GM21515 (cell line): ENCODE data around the gene SLC25A19.

Experiments used
- ATAC-seq: cut with Tn5 transposase; IDR thresholded peaks from one replicate; pipeline ENCODE4 v1.9.1; 2021; ENCODE audit not compliant: unreplicated experiment

Gene SLC25A19

GRCh38 chr17:75241996-75242460 lies 47.2 kb downstream of the SLC25A19 start:
- ATAC-seq = no peak

GRCh38 chr17:75241502-75241901 lies 47.7 kb downstream of the SLC25A19 start:
- ATAC-seq = no peak

- ATAC-seq = no peak
Observed at GRCh38 chr17:75241143-75241430, 48.1 kb downstream of the SLC25A19 start.

GRCh38 chr17:75240394-75241142 lies 48.7 kb downstream of the SLC25A19 start:
- no peak for ATAC-seq

- no peak for ATAC-seq
Observed at GRCh38 chr17:75239778-75240393, 49.3 kb downstream of the SLC25A19 start.

- ATAC-seq = no peak
Observed at GRCh38 chr17:75239214-75239613, 50.0 kb downstream of the SLC25A19 start.

- ATAC-seq = no peak
Observed at GRCh38 chr17:75238684-75239191, 50.5 kb downstream of the SLC25A19 start.

- ATAC-seq = no peak
Observed at GRCh38 chr17:75238020-75238580, 51.1 kb downstream of the SLC25A19 start.

GRCh38 chr17:75237100-75238014 lies 51.9 kb downstream of the SLC25A19 start:
- no peak for ATAC-seq

- ATAC-seq = no peak
Observed at GRCh38 chr17:75232786-75233185, 56.4 kb downstream of the SLC25A19 start.

GRCh38 chr17:75231741-75232464 lies 57.3 kb downstream of the SLC25A19 start:
- no peak for ATAC-seq

- no peak for ATAC-seq
Observed at GRCh38 chr17:75231071-75231470, 58.2 kb downstream of the SLC25A19 start.

GRCh38 chr17:75228847-75229246 lies 60.4 kb downstream of the SLC25A19 start:
- ATAC-seq = no peak

GRCh38 chr17:75228305-75228704 lies 60.9 kb downstream of the SLC25A19 start:
- ATAC-seq = no peak

- no peak for ATAC-seq
Observed at GRCh38 chr17:75227729-75228128, 61.5 kb downstream of the SLC25A19 start.

GRCh38 chr17:75225016-75225415 lies 64.2 kb downstream of the SLC25A19 start:
- ATAC-seq = no peak
